HG03108 (cell line): ENCODE data around the gene LONP2.
"Not testable (repeated sequence)": the region's sequence is repeated elsewhere in the genome, so short reads cannot be mapped to it uniquely, and the experiment has no call there.

ENCODE experiments used
- ATAC-seq: cut with Tn5 transposase; IDR thresholded peaks from one replicate; pipeline ENCODE4 v1.9.1; 2021; ENCODE audit warnings: moderate library complexity; ENCODE audit not compliant: unreplicated experiment

The LONP2 gene

DNA sequence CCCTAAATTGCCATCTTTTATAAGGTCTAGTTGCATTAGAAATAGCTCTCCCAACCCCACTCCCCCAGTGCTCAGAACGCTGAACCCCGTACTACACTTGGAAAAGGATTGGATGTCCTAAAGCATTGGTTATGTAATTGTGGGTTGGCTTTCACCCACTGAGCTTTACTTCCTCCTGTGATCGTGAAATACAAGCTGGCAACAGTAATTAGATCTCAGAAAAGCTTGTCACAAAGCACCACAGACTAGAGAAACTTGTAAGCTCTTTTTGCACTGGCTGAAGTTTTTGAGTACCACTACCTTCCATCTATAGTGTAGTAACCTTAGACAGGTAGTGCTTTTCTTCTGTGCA, 86.7 kb downstream of the LONP2 start:
- no peak for ATAC-seq

DNA sequence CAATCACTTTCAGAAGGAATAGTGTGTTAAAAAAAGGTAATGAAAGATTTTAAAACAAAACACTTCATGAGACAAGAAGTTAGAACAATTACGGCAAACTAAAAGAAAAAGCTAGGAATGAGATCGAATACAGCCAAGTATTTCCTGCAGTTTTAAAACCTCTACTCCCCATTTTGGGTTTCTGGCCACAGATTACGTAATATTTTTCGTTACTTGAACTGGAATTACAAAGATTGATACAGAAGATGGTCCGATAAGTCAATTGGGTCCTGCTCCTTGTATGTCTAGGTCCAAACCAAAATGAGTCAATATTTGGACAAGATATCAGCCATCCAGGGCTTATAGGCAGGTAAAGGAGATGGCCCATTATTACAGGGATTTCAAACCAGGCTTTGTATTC, 88.9 kb downstream of the LONP2 start:
- ATAC-seq = no peak

DNA sequence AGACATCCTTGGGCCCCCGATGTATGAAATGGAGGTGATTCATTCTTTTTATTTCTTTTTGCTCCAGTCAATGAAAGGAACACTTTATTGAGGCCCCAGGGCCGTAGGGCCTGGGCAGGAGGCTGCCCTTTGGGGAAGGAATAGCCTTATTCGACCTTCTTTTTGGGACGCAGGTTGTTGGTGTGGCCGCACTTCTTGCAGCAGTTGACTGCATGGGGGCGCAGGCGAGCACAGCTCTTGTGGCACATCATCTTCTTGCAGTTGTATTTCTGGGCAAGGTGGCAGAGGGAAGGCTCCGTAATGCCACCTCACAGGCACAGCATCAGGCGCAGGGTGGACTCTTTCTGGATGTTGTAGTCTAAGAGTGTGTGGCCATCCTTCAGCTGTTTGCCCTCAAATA, 90.2 kb downstream of the LONP2 start:
- ATAC-seq = no peak

DNA sequence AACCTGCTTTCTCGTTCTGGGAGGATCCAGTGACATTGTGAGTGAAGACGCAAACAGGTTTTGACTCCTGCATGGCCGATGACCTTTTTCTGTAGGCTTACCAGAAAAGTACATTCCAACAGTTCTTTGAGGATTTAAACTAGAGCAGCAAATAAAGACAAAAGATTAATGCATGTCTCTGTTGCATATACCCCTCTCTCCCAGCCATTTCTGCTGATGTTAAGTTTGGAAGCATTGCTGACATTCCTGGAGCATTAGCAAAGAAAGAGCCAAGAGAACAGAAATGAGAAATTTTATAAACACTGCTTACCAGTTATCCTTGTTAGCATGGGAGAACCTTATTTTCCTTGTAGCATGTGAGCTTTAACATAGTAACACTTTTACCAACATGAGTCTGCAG, 91.9 kb downstream of the LONP2 start:
- ATAC-seq = no peak

DNA sequence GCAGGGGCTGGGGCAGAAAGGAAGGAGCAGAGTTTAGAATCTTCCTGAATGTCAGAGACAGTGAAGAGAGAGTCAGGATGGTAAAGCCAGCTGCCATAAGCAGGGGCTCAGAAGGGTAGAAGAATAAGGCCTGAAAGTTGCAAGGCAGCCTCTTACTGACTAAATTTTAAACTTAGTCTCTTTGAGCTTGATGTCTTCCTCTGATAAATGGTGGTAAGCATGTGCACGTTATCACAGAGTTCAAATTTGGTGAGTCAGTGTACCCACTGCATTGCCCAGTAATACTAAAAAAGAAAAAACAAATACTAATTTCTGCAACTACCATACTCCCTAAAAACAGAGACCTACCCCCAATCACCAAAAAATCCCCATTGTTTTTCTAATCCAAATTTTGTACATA, 96.0 kb downstream of the LONP2 start:
- ATAC-seq = no peak

DNA sequence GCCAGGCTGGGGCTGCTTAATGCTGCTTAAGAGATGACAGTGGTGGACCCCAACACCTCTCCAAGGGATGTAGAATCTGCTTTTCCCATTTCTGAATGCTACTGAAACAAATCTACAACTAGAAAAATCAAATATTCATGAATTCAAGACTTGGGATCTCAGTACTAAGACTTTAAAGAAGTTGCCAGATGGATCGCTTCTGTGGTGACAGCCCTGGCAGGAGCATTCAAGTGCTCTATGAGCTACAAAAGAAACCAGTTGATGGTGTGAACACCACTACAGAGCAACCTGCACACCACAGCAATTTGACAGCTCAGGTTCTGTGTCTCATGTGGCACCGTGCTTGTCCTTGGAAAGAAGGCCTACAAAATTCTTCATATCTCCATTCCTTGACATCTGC, 98.5 kb downstream of the LONP2 start:
- no peak for ATAC-seq

DNA sequence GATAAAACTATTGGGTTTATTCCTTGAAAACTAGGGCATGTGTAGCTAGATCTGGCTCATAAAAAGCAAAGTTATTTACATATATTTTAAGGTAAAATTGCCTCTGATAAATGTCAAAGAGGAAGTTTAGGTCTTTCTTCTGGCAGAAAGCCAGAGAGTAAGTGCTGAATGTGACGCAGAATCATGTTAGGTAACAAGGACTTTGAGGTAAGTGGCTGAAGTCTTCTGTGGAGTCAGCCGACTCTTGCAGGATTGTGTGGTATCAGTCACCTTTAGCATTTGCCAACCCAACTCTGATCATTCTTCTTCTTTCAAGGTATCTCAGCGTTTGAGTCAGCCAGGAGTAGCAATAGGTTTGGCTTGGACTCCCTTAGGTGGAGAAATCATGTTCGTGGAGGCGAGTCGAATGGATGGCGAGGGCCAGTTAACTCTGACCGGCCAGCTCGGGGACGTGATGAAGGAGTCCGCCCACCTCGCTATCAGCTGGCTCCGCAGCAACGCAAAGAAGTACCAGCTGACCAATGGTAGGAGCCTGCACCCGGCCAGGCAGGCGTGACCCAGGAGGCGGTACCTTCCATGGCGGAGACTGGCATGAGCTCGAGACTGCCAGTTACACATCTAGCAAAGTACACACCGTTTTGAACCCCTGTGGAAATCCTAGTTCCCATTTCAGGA, 103.2 kb downstream of the LONP2 start:
- no peak for ATAC-seq

DNA sequence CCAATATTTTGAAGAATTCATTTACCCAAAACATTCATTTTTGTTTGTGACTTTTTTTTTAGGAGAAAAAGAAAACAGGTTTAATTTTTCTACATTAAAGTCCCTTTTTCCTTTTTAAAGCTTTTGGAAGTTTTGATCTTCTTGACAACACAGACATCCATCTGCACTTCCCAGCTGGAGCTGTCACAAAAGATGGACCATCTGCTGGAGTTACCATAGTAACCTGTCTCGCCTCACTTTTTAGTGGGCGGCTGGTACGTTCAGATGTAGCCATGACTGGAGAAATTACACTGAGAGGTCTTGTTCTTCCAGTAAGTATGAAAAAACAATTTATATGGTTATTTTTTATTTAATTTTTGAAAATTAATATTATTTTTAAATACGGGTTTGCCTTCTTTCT, 103.9 kb downstream of the LONP2 start:
- ATAC-seq = no peak

DNA sequence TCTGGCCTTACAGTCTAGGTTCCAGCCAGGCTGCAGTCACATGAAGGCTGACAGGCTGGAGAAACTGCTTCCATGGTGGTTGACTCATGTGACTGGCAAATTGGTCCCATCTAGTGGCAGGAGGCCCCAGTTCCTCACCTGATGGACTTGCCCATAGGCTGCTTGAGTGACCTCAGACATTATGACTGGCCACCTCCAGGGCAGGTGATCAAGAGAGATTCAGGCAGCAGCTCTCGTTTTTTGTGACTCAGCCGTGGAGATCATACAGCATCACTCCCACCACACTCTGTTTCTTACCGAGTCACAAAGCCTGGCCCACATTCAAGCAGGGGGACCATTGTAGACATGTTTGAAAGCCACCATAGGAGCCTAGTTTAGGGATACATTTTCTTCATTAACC, 106.6 kb downstream of the LONP2 start:
- no peak for ATAC-seq

DNA sequence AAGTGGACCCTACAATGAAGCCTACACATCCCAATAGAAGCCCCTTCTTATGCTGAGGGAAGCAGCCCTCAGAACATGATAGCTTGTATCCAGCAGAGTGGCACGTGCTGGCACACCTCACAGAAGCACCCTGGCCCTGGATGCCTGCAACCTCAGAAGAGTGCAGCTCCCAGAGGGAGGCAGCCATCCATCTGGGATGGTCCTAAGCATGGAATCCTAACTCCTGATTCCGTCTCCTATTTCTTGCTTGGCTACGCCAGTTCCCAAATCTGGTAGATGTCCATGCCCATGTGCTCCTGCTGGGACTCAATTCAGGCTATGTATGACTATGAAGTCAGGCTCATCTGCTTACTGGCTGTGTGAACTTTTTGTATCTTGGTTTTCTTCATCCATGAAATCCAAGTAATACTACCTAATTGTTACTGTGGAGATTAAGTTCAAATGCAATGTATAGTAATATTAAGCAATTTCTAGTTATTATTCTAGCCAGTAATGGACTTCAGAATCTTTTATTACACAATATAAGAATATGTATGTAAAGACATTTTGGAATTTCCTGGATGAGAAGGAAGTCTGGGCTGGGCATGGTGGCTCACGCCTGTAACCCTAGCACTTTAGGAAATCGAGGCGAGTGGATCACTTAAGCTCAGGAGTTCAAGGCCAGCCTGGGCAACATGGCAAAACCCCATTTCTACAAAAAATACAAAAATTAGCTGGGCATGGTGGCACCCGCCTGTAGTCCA, 108.7 kb downstream of the LONP2 start:
- ATAC-seq = no peak

DNA sequence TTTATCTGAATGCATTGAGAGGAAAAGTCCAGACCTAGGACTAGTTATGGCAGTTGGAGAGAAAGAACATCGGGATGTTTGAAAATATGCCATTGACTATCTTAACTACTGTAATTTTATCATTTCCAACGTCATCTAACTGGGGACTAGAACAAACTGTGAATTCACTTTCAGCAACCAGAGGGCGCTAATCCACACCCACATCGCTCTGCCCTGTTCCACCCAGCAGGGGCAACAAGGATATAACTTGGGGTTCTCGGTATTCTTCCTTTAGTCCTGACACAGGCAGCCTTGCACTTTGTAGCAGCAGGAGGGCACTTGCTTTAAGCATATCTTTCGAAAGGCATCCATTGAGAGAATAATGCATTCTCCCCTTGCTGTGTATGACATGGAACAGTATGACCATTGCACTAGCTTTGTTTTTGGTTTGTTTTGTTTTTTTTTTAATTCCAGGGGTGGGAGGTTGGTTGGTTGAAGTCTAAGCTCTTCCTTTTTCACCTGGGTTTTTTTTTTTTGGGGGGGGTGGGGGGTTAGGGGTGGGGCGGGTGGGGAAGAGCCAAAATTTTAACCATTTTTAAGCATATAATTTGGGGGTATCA, 109.6 kb downstream of the LONP2 start:
- peak; percentile 80 for ATAC-seq

DNA sequence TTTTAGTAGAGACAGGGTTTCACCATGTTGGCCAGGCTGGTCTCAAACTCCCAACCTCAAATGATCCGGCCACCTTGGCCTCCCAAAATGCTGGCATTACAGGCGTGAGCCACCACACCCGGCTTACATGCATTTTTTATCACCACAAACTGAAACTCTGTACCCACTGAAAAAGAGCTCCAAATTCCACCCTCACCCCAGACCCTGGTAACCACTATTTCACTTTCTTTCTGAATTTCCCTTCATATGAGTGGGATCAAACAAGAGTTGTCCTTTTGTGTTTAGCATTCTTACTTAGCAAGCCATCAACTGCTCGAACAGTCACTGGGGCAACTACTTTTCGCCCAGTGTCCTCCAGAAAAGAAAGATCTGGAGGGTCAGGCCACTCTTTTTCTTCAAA, 110.3 kb downstream of the LONP2 start:
- not testable (repeated sequence) for ATAC-seq

DNA sequence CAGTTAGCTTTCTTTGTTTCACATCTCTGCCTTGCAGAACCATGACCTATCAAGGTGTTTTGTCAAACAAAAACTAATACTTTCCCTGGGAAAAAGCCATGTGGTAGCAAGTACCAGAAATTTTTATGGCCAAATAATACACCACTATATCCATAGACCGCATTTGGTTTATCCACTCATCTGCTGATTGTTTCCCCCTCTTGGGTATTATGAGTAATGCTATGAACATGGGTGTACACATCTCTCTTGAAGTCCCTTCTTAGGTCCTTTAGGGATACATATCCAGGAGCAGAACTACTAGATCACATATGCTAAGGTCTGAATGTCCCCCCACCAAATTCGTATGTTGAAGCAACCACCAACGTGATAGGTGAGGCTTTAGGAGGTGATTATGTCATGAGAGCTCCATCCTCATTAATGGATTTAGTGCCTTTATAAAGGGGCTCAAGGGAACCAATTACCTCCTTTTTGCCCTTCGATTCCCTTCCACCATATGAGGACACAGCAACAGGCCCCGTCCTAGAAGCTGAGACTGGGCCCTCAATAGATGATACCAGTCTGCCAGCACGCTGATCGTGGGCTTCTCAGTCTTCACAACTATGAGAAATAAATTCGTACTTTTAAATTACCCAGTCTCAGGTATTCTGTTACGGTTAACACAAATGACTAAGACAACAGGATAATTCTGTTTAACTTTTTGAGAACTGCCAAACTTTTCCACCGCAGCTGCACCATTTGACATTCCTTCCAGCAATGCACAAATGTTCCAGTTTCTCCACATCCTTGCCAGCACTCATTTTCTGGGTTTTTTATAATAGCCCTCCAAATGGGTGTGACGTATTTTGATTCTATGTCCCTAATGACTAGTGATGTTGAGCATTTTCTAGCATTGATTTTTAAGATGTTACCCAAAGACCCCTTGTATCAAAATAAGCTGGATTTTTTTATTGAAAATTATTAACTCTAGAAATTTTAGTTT, 111.1 kb downstream of the LONP2 start:
- no peak for ATAC-seq

DNA sequence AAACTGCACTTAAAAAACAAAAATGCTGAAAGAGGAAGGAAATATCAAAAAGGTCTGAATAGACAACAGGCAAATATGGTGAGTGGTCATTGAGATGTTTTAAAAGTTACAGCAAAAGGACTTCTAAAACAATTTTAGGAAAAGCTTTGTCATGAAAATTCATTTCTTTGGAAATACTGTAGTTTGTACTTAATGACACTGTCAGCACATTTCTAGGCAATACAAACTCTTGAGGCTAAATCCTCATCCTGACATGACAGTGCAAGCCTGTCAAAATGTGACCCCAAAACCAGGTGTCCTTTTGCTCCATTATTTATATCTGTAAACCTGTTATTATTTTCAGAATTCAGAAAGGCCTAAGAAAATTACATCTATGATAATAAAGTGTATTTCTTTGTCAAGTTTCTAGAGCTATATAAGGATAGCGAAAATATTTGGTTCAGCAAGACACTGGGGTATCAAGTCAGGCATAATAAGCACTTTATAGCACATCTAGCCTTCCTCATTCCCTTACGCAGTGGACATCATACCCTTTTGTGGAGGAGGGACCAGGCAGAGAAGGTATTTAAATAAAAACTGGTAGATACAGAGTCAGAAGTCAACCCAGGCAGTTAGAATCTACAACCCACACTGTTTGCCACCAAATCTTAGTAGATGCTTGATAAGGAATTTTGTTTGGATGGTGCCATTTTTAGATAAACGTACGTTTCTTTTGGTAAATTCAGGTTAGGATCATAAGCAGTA, 112.7 kb downstream of the LONP2 start:
- ATAC-seq = no peak

DNA sequence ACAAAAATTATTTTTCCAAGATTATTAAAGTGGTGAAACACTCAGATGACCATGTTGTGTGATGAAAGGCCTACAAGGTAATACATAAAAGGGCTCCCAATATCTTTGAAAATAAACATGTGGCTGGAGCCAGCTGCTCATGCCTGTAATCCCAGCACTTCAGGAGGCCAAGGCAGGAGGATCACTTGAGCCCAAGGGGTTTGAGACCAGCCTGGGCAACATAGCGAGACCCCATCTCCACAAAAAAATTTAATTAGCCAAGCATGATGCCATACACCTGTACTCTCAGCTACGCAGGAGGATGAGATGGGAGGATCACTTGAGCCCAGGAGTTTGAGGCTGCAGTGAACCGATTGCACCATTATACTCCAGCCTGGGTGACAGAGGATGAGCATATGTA, 114.3 kb downstream of the LONP2 start:
- no peak for ATAC-seq

DNA sequence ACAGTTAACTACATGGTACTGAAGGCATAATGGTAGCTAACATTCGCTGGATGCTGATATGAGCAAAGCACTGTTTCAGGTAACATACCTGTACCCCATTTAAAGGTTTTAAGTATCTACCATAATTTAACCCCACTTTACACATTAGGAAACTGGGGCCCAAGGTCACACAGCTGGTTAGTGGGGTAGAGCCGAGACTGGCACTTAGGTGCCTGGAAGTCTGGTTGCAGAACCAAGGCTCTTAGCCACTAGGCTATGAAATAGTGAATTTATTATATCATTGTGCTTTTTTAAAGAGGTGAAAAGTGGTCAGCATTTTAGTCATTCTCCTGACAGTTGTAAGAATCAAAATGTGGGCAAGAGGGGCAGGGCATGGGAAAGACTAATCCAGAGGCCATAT, 115.9 kb downstream of the LONP2 start:
- ATAC-seq = no peak

DNA sequence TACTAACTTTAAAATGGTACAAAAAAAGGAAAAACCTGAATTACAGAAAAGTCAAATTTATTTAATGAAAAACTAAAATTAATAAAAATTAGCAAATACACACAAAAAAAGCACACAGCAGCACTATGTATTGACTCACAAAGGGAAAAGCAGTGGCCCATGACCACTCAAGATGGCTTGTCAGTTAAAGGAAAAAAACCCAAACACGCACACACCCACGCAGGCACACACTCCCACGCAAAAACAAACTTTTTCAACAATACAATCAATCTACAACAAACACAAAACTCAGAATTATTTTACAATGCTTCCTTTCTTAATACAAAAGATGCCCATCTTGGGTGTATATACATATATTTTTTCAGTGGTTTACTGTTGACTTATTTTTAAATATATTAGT, 116.9 kb downstream of the LONP2 start:
- ATAC-seq = no peak

DNA sequence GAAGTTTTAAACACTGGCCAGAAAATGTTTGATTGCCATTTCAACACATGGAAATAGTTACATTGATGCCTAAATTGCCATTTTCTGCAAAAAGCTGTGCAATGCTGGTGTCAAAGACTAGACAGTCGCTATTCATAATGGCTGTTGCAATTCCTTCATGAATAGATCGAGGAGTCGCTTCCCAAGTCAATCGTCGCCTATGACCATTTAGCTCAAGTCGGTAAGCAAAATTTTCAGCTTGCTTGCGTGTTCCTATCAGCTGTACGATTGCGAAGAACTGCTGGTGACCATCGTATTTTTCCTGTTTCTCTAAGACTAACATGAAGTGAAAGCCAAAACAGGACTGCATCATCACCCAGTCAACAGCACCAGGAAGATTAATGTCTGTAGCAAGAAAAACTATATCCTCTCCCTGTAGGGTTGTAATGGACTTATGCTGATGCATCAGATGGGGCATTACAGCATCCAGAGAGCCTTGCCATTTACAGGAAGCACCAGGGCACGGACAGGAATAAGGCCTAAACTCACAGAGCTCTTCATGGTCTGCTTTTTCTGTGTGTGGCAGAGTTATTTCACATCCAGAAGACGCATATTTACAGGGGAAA, 117.5 kb downstream of the LONP2 start:
- ATAC-seq = no peak

DNA sequence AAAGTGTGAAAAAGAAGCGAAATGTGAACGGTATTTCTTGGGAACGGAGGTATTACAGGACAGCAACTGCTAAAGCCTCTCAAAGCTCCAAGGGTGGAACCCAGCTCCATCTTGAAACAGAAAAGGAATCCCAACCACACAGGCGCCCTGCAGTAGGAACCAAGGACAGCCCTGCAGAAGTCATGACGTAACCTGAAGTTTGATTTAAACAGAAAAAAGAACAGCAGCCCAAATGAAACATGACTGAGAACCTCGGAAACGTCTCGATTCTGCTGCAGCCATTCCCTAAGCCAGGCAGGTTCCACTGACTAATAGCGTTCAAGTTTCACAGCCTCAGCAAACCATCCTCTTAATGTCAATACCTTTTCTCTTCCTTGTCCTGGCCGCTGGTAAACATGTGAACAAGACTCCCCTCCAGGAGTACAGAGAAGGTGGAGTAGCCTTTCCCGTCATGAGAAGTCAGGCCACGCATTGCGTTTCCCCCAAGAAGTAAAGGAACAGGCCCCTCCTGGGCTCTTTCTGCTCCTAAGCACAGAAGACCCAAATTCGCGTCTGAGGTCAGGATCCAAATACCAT, 121.0 kb downstream of the LONP2 start:
- no peak for ATAC-seq

DNA sequence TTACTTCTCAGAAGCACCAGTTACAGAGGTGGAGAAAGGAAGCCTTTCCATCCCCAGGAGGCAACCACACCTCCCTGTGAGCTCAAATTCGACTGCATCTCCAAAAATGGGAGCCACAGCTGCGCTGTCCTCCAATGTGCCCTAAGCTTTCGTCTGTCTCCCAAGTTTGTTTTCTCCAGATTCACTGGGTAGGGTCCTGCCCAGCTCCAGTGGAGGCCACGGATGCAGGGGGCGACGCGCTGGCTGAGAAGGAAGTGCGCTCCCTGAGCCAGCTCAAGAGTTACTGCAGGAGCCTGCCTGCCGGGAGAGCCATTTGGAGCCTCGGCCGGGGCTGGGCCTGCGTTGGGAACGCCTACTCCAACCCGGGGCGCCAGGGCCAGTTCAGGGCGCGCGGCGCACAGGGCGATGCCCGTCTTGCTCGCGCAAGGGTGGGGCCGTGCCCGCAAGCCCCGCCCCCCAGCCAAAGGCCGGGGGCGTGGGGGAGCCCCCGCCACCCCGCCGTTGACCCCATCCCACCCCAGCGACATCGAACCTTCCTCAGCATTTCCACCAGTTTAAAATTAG, 121.6 kb downstream of the LONP2 start:
- peak; percentile 93 for ATAC-seq
